ENCODE results near the gene HDDC3.
A peak's percentile ranks its signal among the peaks of the same experiment; 100 is the strongest.
"Not testable (repeated sequence)": the region's sequence is repeated elsewhere in the genome, so short reads cannot be mapped to it uniquely, and the experiment has no call there.

HDDC3 gene

GRCh38 chr15:90907838-90908507 lies 24.4 kb downstream of the HDDC3 start:
- no peak for DNase-seq

- no peak for DNase-seq
Measured at GRCh38 chr15:90907051-90907660, 25.2 kb downstream of the HDDC3 start.

- no peak for DNase-seq
Measured at GRCh38 chr15:90906181-90906849, 26.0 kb downstream of the HDDC3 start.

DNA sequence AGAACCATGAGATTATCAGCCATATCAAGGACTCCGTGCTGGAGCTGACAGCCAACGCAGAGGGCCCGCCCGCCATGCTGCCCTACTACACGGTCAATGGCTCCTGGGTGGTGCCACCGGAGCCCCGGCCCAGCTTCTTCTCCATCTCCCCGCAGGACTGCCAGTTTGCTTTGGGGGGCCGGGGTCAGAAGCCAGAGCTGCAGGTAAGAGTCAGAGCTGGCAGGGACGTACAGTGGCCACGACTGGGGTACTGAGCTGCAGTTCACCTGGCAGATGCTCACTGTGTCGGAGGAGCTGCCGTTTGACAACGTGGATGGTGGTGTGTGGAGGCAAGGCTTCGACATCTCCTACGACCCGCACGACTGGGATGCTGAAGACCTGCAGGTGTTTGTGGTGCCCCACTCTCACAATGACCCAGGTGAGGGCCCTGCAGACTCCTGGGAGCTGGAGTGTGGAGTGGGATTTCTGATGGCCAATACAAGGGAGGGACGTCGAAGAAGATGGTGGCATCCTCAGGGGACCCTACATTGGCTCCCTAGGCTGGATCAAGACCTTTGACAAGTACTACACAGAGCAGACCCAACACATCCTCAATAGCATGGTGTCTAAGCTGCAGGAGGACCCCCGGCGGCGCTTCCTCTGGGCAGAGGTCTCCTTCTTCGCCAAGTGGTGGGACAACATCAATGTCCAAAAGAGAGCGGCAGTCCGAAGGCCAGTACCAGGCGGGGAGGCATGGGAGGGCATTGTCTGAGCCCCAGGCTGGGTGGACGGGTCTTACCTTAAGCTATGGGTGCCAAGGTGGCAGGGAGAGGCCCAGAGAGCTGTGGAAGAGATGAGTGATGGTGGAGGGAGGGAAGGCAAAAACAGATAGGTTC lies 26.8 kb downstream of the HDDC3 start:
- DNase-seq: no peak

GRCh38 chr15:90904746-90905145 lies 27.6 kb downstream of the HDDC3 start:
- no peak for DNase-seq

GRCh38 chr15:90903733-90904536 lies 28.4 kb downstream of the HDDC3 start:
- peak; percentile 10 to 51 for DNase-seq

DNA sequence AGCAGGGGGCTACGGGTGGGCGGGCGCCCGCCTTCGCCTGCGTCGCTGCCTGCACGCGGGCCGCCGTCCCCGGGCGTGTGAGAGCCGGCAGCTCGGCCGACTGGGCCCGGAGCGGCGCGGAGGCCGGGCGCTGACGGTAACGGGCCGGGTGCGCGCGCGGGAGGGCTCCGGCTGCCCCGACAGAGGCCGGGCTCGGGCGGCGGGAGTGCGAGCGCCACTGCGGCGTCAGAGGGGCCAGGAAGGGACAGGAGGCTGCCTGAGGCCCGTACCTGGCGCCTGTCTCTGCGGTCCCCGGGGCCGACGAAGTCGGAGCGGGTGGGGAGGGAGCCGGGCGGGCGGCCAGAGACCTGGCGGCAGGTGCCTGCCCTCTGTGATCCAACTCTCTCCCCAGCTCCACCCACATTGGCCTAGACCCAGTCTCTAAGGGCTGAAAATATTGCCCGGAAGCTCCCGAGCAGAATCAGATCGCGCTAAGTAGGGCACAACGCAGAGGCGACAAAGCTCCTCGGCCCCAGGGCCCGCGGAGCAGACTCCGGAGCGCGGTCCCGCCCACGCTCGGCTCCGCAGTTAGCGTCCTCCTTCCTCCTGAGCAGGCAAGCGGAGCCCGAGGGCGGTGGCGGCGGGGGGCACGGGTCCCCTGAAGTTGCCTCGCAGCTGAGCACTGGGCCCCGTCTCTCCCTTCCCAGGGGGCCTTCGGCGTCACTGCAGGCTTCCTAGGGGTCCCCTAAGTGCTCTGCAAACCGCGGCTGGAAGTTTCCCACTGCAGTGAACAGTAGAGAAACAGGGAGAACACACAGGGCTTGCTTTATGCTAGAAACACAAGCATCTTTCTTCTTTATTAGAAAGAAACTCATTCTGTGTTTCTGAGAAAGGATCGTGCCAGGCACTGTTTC lies 29.3 kb downstream of the HDDC3 start, which contains the start of gene MAN2A2:
Gene MAN2A2, plus strand, starts transcription at position 463 of the 893 bp plus-strand sequence. CDS start 906 bp downstream, outside the sequence.
- DNase-seq: peak; percentile 44 to 69

GRCh38 chr15:90902040-90902839 lies 30.1 kb downstream of the HDDC3 start:
- DNase-seq: peak; percentile 77 to 82

GRCh38 chr15:90901175-90902039 lies 30.9 kb downstream of the HDDC3 start:
- no peak for DNase-seq

DNA sequence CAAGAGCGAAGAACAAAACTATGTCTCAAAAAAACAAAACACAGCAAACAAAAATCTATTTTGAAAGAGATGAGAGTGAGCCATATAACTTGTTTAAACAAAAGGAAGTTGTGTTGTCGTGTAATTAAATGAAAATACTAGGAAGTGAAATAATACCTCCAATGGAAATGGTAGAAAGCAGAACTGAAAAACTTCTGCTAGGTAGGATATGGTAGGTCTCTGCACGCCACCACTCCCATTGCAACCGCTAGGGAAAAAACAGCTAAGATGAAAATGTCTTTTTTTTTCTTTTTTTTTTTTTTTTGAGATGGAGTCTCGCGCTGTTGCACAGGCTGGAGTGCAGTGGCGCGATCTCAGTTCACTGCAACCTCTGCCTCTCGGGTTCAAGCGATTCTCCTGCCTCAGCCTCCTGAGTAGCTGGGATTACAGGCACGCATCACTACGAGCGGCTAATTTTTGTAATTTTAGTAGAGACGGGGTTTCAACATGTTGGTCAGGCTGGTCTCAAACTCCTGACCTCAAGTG lies 35.2 kb downstream of the HDDC3 start:
- not testable (repeated sequence) for DNase-seq

DNA sequence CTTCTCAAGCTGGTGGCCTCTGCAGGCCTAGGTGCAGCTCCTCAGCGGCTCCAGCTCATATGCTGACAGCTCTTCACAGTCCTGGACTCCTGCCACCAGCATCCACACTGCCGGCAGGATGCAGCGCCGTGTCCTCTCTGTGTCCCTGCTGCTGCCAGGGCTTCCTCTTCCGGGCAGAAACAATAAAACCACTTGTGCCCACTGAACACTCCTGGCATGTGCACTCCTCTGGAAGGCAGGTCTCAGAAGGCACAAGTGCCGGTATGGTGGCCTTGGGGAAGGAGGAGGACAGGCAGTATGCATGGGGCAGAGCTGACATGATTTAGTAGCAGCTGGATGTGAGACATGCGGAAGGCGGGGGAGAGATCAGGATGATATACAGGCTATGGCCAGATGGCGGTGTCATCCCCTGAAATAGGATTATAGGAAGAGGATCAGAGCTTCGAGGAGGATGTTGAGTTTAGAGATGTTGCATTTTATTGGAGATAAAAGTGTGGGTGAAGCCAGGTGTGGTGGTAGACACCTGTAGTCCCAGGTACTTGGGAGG lies 36.7 kb downstream of the HDDC3 start:
- DNase-seq: peak; percentile 4 to 47

GRCh38 chr15:90893175-90894090 lies 38.9 kb downstream of the HDDC3 start:
- no peak for DNase-seq

DNA sequence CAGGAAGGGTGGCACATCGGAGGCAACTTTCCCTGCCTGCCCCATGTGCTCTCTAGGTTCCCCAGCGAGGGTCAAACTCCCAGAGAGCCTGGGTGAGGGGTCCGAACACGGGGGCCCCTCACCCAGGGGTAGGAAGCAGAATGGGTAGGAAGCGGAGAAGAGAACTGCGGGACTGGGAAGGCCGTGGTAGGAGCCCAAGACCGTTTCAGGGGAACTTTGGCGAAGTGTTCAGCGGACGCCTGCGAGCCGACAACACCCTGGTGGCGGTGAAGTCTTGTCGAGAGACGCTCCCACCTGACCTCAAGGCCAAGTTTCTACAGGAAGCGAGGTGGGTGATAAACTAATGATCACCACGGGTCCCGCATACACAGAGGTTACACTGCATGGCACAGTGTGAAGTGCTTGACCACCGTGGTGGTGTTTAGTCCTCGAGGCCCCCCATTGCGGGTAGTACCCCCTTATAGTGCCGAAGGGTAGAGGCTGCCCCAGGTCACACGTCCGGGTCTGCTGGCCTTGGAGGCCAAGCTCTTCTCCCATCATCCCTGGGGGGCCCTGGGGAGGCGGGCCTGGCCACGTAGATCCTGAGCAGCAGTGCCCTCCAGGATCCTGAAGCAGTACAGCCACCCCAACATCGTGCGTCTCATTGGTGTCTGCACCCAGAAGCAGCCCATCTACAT lies 39.7 kb downstream of the HDDC3 start:
- no peak for DNase-seq

GRCh38 chr15:90892023-90892422 lies 40.3 kb downstream of the HDDC3 start:
- no peak for DNase-seq

DNA sequence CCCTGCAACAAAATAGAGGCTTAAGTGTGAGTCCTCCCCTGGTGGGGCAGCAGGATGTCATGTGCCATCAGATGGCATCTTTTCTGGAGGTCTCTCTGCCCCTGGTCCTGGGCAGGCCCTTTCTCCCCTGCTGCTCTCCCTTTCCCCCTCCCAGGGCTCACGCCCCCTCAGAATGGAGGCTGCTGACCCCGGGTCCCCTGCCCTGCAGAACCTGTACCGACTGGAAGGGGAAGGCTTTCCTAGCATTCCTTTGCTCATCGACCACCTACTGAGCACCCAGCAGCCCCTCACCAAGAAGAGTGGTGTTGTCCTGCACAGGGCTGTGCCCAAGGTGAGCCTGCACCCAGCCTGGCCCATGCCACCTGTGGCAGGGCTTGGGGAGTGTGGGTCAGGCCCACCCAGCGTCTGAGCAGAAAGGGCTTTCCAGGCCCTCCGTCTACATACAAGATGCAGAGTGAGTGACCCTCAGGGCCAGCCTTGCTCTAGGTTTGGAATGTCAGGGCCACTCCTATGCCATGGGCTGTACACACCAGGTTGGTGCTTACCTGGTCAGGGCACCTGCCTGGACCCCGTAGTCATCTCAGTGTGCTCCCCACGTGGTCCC lies 40.9 kb downstream of the HDDC3 start:
- DNase-seq: no peak

DNA sequence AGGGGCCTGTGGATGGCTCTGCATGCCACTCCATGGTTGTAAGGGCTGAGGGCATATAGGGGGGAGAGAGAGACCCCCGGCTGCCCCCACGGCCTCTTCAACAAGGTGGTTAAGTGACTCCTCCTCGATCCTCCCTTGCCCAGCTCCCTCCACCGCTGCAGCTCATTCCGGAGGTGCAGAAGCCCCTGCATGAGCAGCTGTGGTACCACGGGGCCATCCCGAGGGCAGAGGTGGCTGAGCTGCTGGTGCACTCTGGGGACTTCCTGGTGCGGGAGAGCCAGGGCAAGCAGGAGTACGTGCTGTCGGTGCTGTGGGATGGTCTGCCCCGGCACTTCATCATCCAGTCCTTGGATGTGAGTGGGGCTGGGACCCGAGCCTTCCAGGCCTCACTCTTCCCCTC lies 41.5 kb downstream of the HDDC3 start:
- no peak for DNase-seq
